ENCODE results near the gene KCTD13.

DNA sequence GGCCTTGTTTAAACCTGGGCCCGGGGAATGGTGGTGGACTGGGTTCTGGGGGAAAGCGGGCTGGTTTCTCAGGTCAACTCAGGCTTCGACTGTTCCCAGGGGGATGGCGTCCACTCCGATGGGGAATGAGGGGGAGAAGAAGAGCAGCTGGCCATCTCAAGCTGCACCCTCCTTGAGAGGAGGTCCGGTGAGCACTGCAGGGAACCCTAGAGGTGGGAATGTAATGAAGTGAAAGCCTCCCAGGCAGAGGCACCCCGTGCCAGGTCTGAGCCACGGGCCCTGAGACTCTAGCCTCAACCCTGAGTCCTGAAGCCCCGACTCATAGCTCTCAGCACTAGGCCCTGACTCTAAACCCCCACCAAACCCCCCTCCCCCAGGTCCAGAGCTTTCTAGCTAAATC is 61.8 kb downstream of the KCTD13 start:
- TF ChIP-seq, protein P1, sequence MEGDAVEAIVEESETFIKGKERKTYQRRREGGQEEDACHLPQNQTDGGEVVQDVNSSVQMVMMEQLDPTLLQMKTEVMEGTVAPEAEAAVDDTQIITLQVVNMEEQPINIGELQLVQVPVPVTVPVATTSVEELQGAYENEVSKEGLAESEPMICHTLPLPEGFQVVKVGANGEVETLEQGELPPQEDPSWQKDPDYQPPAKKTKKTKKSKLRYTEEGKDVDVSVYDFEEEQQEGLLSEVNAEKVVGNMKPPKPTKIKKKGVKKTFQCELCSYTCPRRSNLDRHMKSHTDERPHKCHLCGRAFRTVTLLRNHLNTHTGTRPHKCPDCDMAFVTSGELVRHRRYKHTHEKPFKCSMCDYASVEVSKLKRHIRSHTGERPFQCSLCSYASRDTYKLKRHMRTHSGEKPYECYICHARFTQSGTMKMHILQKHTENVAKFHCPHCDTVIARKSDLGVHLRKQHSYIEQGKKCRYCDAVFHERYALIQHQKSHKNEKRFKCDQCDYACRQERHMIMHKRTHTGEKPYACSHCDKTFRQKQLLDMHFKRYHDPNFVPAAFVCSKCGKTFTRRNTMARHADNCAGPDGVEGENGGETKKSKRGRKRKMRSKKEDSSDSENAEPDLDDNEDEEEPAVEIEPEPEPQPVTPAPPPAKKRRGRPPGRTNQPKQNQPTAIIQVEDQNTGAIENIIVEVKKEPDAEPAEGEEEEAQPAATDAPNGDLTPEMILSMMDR (IDR thresholded peaks at IDR 0.05), result no peak
- TF ChIP-seq POLR2AphosphoS5 (IDR thresholded peaks at IDR 0.05) (no peak), POLR2A (IDR thresholded peaks at IDR 0.05; ENCODE audit: low read depth) (no peak)
